HepG2 (cell line): ENCODE data around the gene RMI2. TPM values are rescaled to one million over a fixed set of nuclear protein-coding genes. Genes with fewer than 3 reads are reported as not detected.

Source experiments
- ATAC-seq: fragments of 200-7000 bp; cut with Tn5 transposase; 3 replicates; pipeline ENCODE4 v1.9.1; 2020; ENCODE audit warnings: mild to moderate bottlenecking, moderate library complexity
- BruUV-seq: library from RNA; stranded (reverse); fragments of 400-500 nt; replicated peaks from 2 replicates; lab custom pipeline; 2021; lab: Mats Ljungman, UMichigan
- CTCF ChIA-PET: fragments of 300-600 bp; formaldehyde crosslinking; extraction: SDS; loops from one replicate; lab custom pipeline; 2021; ENCODE audit warnings: low total read pairs, inconsistent platforms, low intra/inter-chr PET ratio; lab: Yijun Ruan, JAX
- POLR2A ChIA-PET: fragments of 350-600 bp; sonication (Branson Sonifier 250); formaldehyde crosslinking; loops from one replicate; lab custom pipeline; 2020; ENCODE audit warnings: antibody characterized with exemption, inconsistent platforms; lab: Yijun Ruan, JAX
- DNase-seq: peaks from one replicate; pipeline ENCODE4 v3.0.0-alpha.2; 2015; ENCODE audit warnings: low spot score
- FAIRE-seq: peaks from 3 replicates; lab custom pipeline; 2011; peaks lifted over from hg19 to GRCh38; lab: Jason Lieb, UNC
- H2AFZ ChIP-seq: one replicate; pipeline ENCODE4 v1.6.1; 2011; ENCODE audit warnings: low read length, inconsistent platforms
- H3K27ac ChIP-seq: fragments of 300-600 bp; 3 replicates; pipeline ENCODE4 v1.8.0; 2011; ENCODE audit warnings: mixed run types, mild to moderate bottlenecking, mixed read lengths, low read length, inconsistent platforms; ENCODE audit not compliant: insufficient read depth; ENCODE audit errors: extremely low read length
- H3K27me3 ChIP-seq, 2 experiments: fragments of 200-600 bp in 1 of 2; 2 replicates in 1 of 2; 3 replicates in 1 of 2; pipeline versions ENCODE4 v1.6.0 to v1.8.0; 2011; ENCODE audit warnings: low read length in 2 of 2, mild to moderate bottlenecking in 2 of 2, moderate library complexity in 2 of 2, inconsistent platforms in 1 of 2; ENCODE audit not compliant: insufficient read depth in 2 of 2, control insufficient read depth in 1 of 2
- H3K36me3 ChIP-seq, 2 experiments: fragments of 200-600 bp in 1 of 2; replicated peaks in 1 of 2; 2 replicates in 1 of 2; 3 replicates in 1 of 2; pipeline versions ENCODE4 v1.5.1 to v1.8.0; 2011; ENCODE audit warnings: low read length in 2 of 2, inconsistent platforms in 1 of 2; ENCODE audit not compliant: insufficient read depth in 2 of 2, control insufficient read depth in 1 of 2
- H3K4me1 ChIP-seq: 2 replicates; pipeline ENCODE4 v1.5.1; 2012; ENCODE audit warnings: low read length, inconsistent platforms; ENCODE audit not compliant: insufficient read depth
- H3K4me2 ChIP-seq: 2 replicates; pipeline ENCODE4 v1.6.0; 2011; ENCODE audit warnings: low read depth, low read length, inconsistent platforms
- H3K4me3 ChIP-seq, 3 experiments: fragments of 200-600 bp in 1 of 3; sonication (generic), shearing (Covaris generic) in 1 of 3; replicated peaks in 1 of 3; 2 replicates each; pipeline ENCODE4 v1.5.1; 2011 to 2016; ENCODE audit warnings: low read length in 3 of 3, inconsistent platforms in 2 of 3, low read depth in 2 of 3, mild to moderate bottlenecking in 2 of 3, control low read depth in 1 of 3, mixed read lengths in 1 of 3; ENCODE audit not compliant: insufficient read depth in 1 of 3
- H3K79me2 ChIP-seq: one replicate; pipeline ENCODE4 v1.6.1; 2011; ENCODE audit warnings: low read length, inconsistent platforms; ENCODE audit not compliant: insufficient read depth
- H3K9ac ChIP-seq: 2 replicates; pipeline ENCODE4 v1.6.0; 2011; ENCODE audit warnings: mild to moderate bottlenecking, low read depth, low read length, inconsistent platforms; ENCODE audit not compliant: insufficient read depth
- H3K9me3 ChIP-seq: 2 replicates; pipeline ENCODE4 v1.5.1; 2012; ENCODE audit warnings: mild to moderate bottlenecking, low read length
- H4K20me1 ChIP-seq: 2 replicates; pipeline ENCODE4 v1.6.0; 2011; ENCODE audit warnings: inconsistent platforms, mild to moderate bottlenecking, low read length, moderate library complexity; ENCODE audit not compliant: insufficient read depth
- E2F5 ChIP-seq: sonication (generic); formaldehyde crosslinking; conservative IDR thresholded peaks from 2 replicates; pipeline ENCODE4 v1.4.0; 2020; ENCODE audit warnings: missing genetic modification reagents
- HMGA1 ChIP-seq: sonication (generic); formaldehyde crosslinking; conservative IDR thresholded peaks from 2 replicates; pipeline ENCODE4 v1.4.0; 2020; ENCODE audit warnings: missing genetic modification reagents
- KLF13 ChIP-seq: sonication (generic); formaldehyde crosslinking; IDR thresholded peaks from 2 replicates; pipeline ENCODE4 v1.4.0; 2020; ENCODE audit warnings: mild to moderate bottlenecking, missing genetic modification reagents
- MAFG ChIP-seq: sonication (generic); formaldehyde crosslinking; IDR thresholded peaks from 2 replicates; pipeline ENCODE4 v1.5.1; 2020; ENCODE audit warnings: mild to moderate bottlenecking, missing genetic modification reagents
- PAX8 ChIP-seq: sonication (generic); formaldehyde crosslinking; IDR thresholded peaks from 2 replicates; pipeline ENCODE4 v1.8.0; 2022; ENCODE audit warnings: mild to moderate bottlenecking, missing genetic modification reagents, borderline replicate concordance
- PBX2 ChIP-seq: IDR thresholded peaks from 2 replicates; pipeline ENCODE4 v1.6.1; 2016; ENCODE audit warnings: control low read depth
- POLR2A ChIP-seq, 2 experiments: IDR thresholded peaks; 2 replicates each; pipeline ENCODE4 v1.6.1; 2011; ENCODE audit warnings: low read depth in 2 of 2, low read length in 2 of 2, mild to moderate bottlenecking in 1 of 2, moderate library complexity in 1 of 2; ENCODE audit not compliant: insufficient read depth in 1 of 2
- PTBP1 ChIP-seq: fragments of 200-400 bp; formaldehyde crosslinking; IDR thresholded peaks from 2 replicates; pipeline ENCODE4 v1.6.1; 2018; ENCODE audit warnings: low read length, low read depth; ENCODE audit not compliant: poor library complexity, severe bottlenecking
- RFXAP ChIP-seq: sonication (generic); formaldehyde crosslinking; IDR thresholded peaks from 2 replicates; pipeline ENCODE4 v1.4.0; 2020; ENCODE audit warnings: missing genetic modification reagents, borderline replicate concordance
- ZNF609 ChIP-seq: sonication (generic); formaldehyde crosslinking; IDR thresholded peaks from 2 replicates; pipeline ENCODE4 v1.4.0; 2020; ENCODE audit warnings: mild to moderate bottlenecking, missing genetic modification reagents, borderline replicate concordance
- WGBS: methylation state at CpG from one replicate; pipeline ENCODE4 v1.1.6; 2017; ENCODE audit warnings: low lambda C conversion rate; 5-methylcytosine and 5-hydroxymethylcytosine counted together
- in situ Hi-C: cut with HindIII; loops from 2 replicates; pipeline ENCODE4 v1.10.0; 2017; ENCODE audit warnings: low pct_unique_long_range_greater_than_20kb; ENCODE audit not compliant: extremely low pct_ligation_motif_present
- intact Hi-C: fragments of 100-400 bp; cut with micrococcal nuclease; formaldehyde crosslinking; loops from one replicate; pipeline ENCODE4 v1.10.0; 2022; ENCODE audit not compliant: unreplicated experiment
- polyA plus RNA-seq, 8 experiments: library from polyadenylated mRNA; depleted of rRNA in 3 of 8; stranded (reverse) in 7 of 8; unstranded in 1 of 8; fragments of >200 nt; fragmentation: Illumina TruSeq in 4 of 8; extraction: Trizol in 4 of 8; gene quantifications; 2 replicates each; pipeline versions ENCODE4 v1.2.1 to v1.2.3, GENCODE V29; 2011 to 2016; ENCODE audit warnings: low read depth in 4 of 8, missing spikeins in 1 of 8, mixed read lengths in 1 of 8; ENCODE audit not compliant: insufficient read depth in 1 of 8
- total RNA-seq, 5 experiments: library from RNA; depleted of rRNA; stranded (reverse); fragments of >200 nt; fragmentation: Illumina TruSeq; extraction: Trizol; gene quantifications; 2 replicates each; pipeline ENCODE4 v1.2.3, GENCODE V29; 2016; ENCODE audit warnings: low read depth in 1 of 5
- TF ChIP-seq, protein P1 (sequence below): sonication (generic); formaldehyde crosslinking; IDR thresholded peaks from 2 replicates; pipeline ENCODE4 v1.5.0; 2020; ENCODE audit warnings: missing genetic modification reagents, mild to moderate bottlenecking, borderline replicate concordance

The RMI2 gene
- total and polyA plus RNA-seq, 2 of the 13 experiments (the other 11 are each of a cell fraction or from before 2014, with no cell fraction given), result 24.5 to 55.7 TPM

GRCh38 chr16:11395008-11395948 lies 50.0 kb downstream of the RMI2 start:
- Histone ChIP-seq H3K9ac (no peak overlapping the region), H3K27ac (no peak overlapping the region), H4K20me1 (no peaks in the 10 kb centered on the region), H3K9me3 (no peaks in the 10 kb centered on the region), H3K4me2 (no peak overlapping the region), H3K4me3 (no peak overlapping the region), H3K79me2 (no peaks in the 10 kb centered on the region), H3K4me1 (peaks cover 42% of the 10 kb centered on the region), H3K27me3 (peaks cover 45 to 75% of the 10 kb centered on the region in 2 experiments), H3K36me3 (no peaks in the 10 kb centered on the region), H2AFZ (no peak overlapping the region)
- intact Hi-C loops (loop anchor here (5.0 kb wide), 1 partner anchor 317 kb away; no protein-coding TSS in a partner anchor), in situ Hi-C loops (loop anchor here (10.0 kb wide), 1 partner anchor 320 kb away; no protein-coding TSS in a partner anchor)
- WGBS, result 30% methylated on average over 21 of the region's 22 CpGs
- POLR2A ChIA-PET, result interaction anchor here (0.6 to 2.2 kb wide), 11 partner anchors 8 to 415 kb away, joined by 3 to 11 read pairs (median 4); partner anchors contain the start of genes SOCS1 and TXNDC11
- peak; percentile 37 for DNase-seq
- BruUV-seq, result no TSS peak
- peak; percentile 59 for ATAC-seq
- CTCF ChIA-PET, result interaction anchor here (0.8 to 2.2 kb wide), 6 partner anchors 10 to 319 kb away, joined by 3 to 19 read pairs (median 9); no protein-coding TSS in a partner anchor
- FAIRE-seq, result peak; percentile 64
- TF ChIP-seq POLR2A (IDR thresholded peaks at IDR 0.05; ENCODE audit: insufficient read depth in 1 of 2, low read depth in 2 of 2, low read length in 2 of 2), result no peak
- TF ChIP-seq, protein P1, sequence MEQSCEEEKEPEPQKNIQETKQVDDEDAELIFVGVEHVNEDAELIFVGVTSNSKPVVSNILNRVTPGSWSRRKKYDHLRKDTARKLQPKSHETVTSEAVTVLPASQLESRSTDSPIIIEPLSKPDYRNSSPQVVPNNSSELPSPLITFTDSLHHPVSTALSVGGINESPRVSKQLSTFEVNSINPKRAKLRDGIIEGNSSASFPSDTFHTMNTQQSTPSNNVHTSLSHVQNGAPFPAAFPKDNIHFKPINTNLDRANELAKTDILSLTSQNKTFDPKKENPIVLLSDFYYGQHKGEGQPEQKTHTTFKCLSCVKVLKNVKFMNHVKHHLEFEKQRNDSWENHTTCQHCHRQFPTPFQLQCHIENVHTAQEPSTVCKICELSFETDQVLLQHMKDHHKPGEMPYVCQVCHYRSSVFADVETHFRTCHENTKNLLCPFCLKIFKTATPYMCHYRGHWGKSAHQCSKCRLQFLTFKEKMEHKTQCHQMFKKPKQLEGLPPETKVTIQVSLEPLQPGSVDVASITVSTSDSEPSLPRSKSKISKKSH (CRISPR knock-in tag), result 0 out of 2 replicates have a peak, but pooled peaks have one; percentile 70
- 0 out of 2 replicates have a peak, but pooled peaks have one; percentile 29 for TF ChIP-seq RFXAP (CRISPR knock-in tag)
- TF ChIP-seq ZNF609, result no peak
- 0 out of 2 replicates have a peak, but pooled peaks have one; percentile 0 for TF ChIP-seq PBX2 (CRISPR knock-in tag)
- 0 out of 2 replicates have a peak, but pooled peaks have one; percentile 33 for TF ChIP-seq PAX8
- no peak for TF ChIP-seq HMGA1 (CRISPR knock-in tag)
- no peak for TF ChIP-seq MAFG (CRISPR knock-in tag)
- TF ChIP-seq PTBP1, result no peak
- 0 out of 2 replicates have a peak, but pooled peaks have one; percentile 30 for TF ChIP-seq E2F5 (CRISPR knock-in tag)
- no peak for TF ChIP-seq KLF13 (CRISPR knock-in tag)
